ENCODE results near the gene RPL38.

DNA sequence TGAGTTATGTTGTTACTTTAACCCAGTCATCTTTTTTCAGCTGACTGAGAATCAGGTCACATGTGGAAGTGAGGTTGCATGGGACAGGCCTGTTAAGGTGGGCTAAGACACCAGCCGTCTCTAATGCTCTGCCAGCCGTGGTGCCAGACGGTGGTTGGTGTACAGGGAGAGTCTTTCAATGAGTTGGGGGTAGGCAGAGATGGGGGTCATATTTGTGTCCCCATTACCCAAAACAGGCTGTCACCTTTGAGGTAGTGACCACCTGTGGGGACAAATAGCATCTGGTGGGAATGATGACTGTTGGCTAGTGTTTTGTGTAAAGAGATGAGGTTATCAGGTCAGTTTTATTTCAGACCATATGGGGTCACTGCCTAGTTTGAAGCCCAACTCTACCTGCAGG, 1.8 kb downstream of the RPL38 start:
- TF ChIP-seq, protein P1, sequence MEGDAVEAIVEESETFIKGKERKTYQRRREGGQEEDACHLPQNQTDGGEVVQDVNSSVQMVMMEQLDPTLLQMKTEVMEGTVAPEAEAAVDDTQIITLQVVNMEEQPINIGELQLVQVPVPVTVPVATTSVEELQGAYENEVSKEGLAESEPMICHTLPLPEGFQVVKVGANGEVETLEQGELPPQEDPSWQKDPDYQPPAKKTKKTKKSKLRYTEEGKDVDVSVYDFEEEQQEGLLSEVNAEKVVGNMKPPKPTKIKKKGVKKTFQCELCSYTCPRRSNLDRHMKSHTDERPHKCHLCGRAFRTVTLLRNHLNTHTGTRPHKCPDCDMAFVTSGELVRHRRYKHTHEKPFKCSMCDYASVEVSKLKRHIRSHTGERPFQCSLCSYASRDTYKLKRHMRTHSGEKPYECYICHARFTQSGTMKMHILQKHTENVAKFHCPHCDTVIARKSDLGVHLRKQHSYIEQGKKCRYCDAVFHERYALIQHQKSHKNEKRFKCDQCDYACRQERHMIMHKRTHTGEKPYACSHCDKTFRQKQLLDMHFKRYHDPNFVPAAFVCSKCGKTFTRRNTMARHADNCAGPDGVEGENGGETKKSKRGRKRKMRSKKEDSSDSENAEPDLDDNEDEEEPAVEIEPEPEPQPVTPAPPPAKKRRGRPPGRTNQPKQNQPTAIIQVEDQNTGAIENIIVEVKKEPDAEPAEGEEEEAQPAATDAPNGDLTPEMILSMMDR (conservative IDR thresholded peaks at IDR 0.05; ENCODE audit: low read depth, low read length), result no peak
- no peak for TF ChIP-seq POLR2A (IDR thresholded peaks at IDR 0.05; ENCODE audit: low read depth, low read length)
- TF ChIP-seq RFX5 (IDR thresholded peaks at IDR 0.05; ENCODE audit: low read depth, low read length), result no peak
- no peak for TF ChIP-seq NFE2L2 (IDR thresholded peaks at IDR 0.05; ENCODE audit: low read depth, low read length)
- TF ChIP-seq, protein P2, sequence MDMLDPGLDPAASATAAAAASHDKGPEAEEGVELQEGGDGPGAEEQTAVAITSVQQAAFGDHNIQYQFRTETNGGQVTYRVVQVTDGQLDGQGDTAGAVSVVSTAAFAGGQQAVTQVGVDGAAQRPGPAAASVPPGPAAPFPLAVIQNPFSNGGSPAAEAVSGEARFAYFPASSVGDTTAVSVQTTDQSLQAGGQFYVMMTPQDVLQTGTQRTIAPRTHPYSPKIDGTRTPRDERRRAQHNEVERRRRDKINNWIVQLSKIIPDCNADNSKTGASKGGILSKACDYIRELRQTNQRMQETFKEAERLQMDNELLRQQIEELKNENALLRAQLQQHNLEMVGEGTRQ (IDR thresholded peaks at IDR 0.05; ENCODE audit: low read depth, low read length), result no peak
- TF ChIP-seq MXI1 (IDR thresholded peaks at IDR 0.05; ENCODE audit: borderline replicate concordance, low read depth, low read length), result no peak
- no peak for TF ChIP-seq CEBPB (IDR thresholded peaks at IDR 0.05; ENCODE audit: low read depth, low read length)
- no peak for TF ChIP-seq RAD21 (IDR thresholded peaks at IDR 0.05; ENCODE audit: low read length)
- no peak for TF ChIP-seq SMC3 (IDR thresholded peaks at IDR 0.05; ENCODE audit: low read depth, low read length)
- TF ChIP-seq, protein P3, sequence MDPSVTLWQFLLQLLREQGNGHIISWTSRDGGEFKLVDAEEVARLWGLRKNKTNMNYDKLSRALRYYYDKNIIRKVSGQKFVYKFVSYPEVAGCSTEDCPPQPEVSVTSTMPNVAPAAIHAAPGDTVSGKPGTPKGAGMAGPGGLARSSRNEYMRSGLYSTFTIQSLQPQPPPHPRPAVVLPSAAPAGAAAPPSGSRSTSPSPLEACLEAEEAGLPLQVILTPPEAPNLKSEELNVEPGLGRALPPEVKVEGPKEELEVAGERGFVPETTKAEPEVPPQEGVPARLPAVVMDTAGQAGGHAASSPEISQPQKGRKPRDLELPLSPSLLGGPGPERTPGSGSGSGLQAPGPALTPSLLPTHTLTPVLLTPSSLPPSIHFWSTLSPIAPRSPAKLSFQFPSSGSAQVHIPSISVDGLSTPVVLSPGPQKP (IDR thresholded peaks at IDR 0.05; ENCODE audit: borderline replicate concordance, low read depth, low read length), result no peak
- TF ChIP-seq BHLHE40 (IDR thresholded peaks at IDR 0.05; ENCODE audit: low read depth, low read length), result no peak
- TF ChIP-seq MAZ (IDR thresholded peaks at IDR 0.05; ENCODE audit: borderline replicate concordance, low read depth, low read length), result no peak
- no peak for TF ChIP-seq MAFK (IDR thresholded peaks at IDR 0.05; ENCODE audit: low read depth, low read length)
